Gastrocnemius medialis (tissue), 4 donors: ENCODE data around the gene NSUN7.

Source experiments
- POLR2A ChIP-seq, 2 donors: fragments of 450-650 bp; IDR thresholded peaks; one replicate each; pipeline ENCODE4 v1.6.1; 2017; ENCODE audit warnings: antibody characterized with exemption in 2 of 2, mild to moderate bottlenecking in 2 of 2, moderate library complexity in 2 of 2
- TF ChIP-seq, protein P1 (sequence below), 5 experiments: fragments of 450-650 bp in 3 of 5; fragments of 200-600 bp in 2 of 5; sonication (generic) in 2 of 5; IDR thresholded peaks in 4 of 5; conservative IDR thresholded peaks in 1 of 5; 1 replicate in 4 of 5; 2 replicates in 1 of 5; pipeline ENCODE4 v1.5.1; 2016 to 2019; ENCODE audit warnings: antibody characterized with exemption in 5 of 5, mild to moderate bottlenecking in 3 of 5, moderate library complexity in 3 of 5

- TF ChIP-seq, protein P1, sequence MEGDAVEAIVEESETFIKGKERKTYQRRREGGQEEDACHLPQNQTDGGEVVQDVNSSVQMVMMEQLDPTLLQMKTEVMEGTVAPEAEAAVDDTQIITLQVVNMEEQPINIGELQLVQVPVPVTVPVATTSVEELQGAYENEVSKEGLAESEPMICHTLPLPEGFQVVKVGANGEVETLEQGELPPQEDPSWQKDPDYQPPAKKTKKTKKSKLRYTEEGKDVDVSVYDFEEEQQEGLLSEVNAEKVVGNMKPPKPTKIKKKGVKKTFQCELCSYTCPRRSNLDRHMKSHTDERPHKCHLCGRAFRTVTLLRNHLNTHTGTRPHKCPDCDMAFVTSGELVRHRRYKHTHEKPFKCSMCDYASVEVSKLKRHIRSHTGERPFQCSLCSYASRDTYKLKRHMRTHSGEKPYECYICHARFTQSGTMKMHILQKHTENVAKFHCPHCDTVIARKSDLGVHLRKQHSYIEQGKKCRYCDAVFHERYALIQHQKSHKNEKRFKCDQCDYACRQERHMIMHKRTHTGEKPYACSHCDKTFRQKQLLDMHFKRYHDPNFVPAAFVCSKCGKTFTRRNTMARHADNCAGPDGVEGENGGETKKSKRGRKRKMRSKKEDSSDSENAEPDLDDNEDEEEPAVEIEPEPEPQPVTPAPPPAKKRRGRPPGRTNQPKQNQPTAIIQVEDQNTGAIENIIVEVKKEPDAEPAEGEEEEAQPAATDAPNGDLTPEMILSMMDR (IDR thresholded peaks at IDR 0.05 in 4 of 5, conservative IDR thresholded peaks at IDR 0.05 in 1 of 5): no peak
- TF ChIP-seq POLR2A (IDR thresholded peaks at IDR 0.05): no peak
These were observed 47.0 kb upstream of the NSUN7 start for GRCh38 chr4:40702800-40703151.
